Hepatocyte (in vitro differentiated cells): ENCODE measurements around the gene PACRG. TPM values are rescaled to one million over a fixed set of nuclear protein-coding genes. Genes with fewer than 3 reads are reported as not detected.

Experiments
- DNase-seq: peaks from one replicate; pipeline ENCODE4 v3.0.0-alpha.2; 2016; ENCODE audit warnings: low spot score
- H2AFZ ChIP-seq: fragments of 200-600 bp; sonication (generic); 2 replicates; pipeline ENCODE4 v1.6.0; 2016; ENCODE audit warnings: antibody characterized with exemption, mild to moderate bottlenecking
- H3K27ac ChIP-seq: fragments of 200-600 bp; sonication (generic); 2 replicates; pipeline ENCODE4 v1.5.1; 2016; ENCODE audit warnings: mild to moderate bottlenecking
- H3K27me3 ChIP-seq: fragments of 200-600 bp; sonication (generic); 2 replicates; pipeline ENCODE4 v1.6.1; 2016
- H3K36me3 ChIP-seq: fragments of 200-600 bp; sonication (generic); replicated peaks from 2 replicates; pipeline ENCODE4 v1.5.1; 2016; ENCODE audit warnings: low read depth; ENCODE audit not compliant: insufficient read depth
- H3K4me1 ChIP-seq: fragments of 200-600 bp; sonication (generic); 2 replicates; pipeline ENCODE4 v1.5.1; 2016; ENCODE audit warnings: mild to moderate bottlenecking, moderate library complexity; ENCODE audit not compliant: insufficient read depth
- H3K4me2 ChIP-seq: fragments of 200-600 bp; sonication (generic); 2 replicates; pipeline ENCODE4 v1.6.0; 2016
- H3K4me3 ChIP-seq: fragments of 200-600 bp; sonication (generic); 2 replicates; pipeline ENCODE4 v1.5.1; 2016; ENCODE audit warnings: mild to moderate bottlenecking
- H3K79me2 ChIP-seq: fragments of 200-600 bp; sonication (generic); 2 replicates; pipeline ENCODE4 v1.6.0; 2017; ENCODE audit warnings: mild to moderate bottlenecking
- H3K9me2 ChIP-seq: fragments of 200-600 bp; sonication (generic); replicated peaks from 2 replicates; pipeline ENCODE4 v1.6.0; 2017; ENCODE audit warnings: mild to moderate bottlenecking; ENCODE audit not compliant: insufficient read depth
- H3K9me3 ChIP-seq: fragments of 200-600 bp; sonication (generic); 2 replicates; pipeline ENCODE4 v1.5.1; 2016; ENCODE audit warnings: low read depth, mild to moderate bottlenecking
- H4K20me1 ChIP-seq: fragments of 200-600 bp; sonication (generic); 2 replicates; pipeline ENCODE4 v1.6.0; 2016; ENCODE audit warnings: mild to moderate bottlenecking; ENCODE audit not compliant: insufficient read depth, poor library complexity, severe bottlenecking
- EZH2 ChIP-seq: fragments of 200-600 bp; sonication (generic); IDR thresholded peaks from 2 replicates; pipeline ENCODE4 v1.6.1; 2016; ENCODE audit warnings: antibody characterized with exemption, mild to moderate bottlenecking, borderline replicate concordance
- EZH2phosphoT487 ChIP-seq: fragments of 200-600 bp; sonication (generic); IDR thresholded peaks from one replicate; pipeline ENCODE4 v1.6.1; 2018; ENCODE audit warnings: antibody characterized with exemption, mild to moderate bottlenecking, low read depth, moderate library complexity; ENCODE audit not compliant: unreplicated experiment, severe bottlenecking
- WGBS: methylation state at CpG from one replicate; pipeline ENCODE4 v1.1.6; 2016; ENCODE audit warnings: low lambda C conversion rate; ENCODE audit errors: missing lambda C conversion rate; 5-methylcytosine and 5-hydroxymethylcytosine counted together
- polyA plus RNA-seq: library from polyadenylated mRNA; unstranded; fragments of >200 nt; fragmentation: Nextera tagmentation; extraction: Ambion mirVana; gene quantifications from 2 replicates; pipeline ENCODE4 v1.2.1, GENCODE V29; 2016
- total RNA-seq: library from RNA; depleted of rRNA; stranded (reverse); fragments of >200 nt; gene quantifications from 2 replicates; pipeline ENCODE4 v1.2.3, GENCODE V29; 2014
- TF ChIP-seq, protein P1 (sequence below): fragments of 200-600 bp; sonication (generic); IDR thresholded peaks from 2 replicates; pipeline ENCODE4 v1.5.1; 2016; ENCODE audit warnings: antibody characterized with exemption, mild to moderate bottlenecking; ENCODE audit not compliant: poor library complexity

PACRG gene
- total and polyA plus RNA-seq, 2 experiments from 2014 or later: 0.91 to 2.6 TPM

DNA sequence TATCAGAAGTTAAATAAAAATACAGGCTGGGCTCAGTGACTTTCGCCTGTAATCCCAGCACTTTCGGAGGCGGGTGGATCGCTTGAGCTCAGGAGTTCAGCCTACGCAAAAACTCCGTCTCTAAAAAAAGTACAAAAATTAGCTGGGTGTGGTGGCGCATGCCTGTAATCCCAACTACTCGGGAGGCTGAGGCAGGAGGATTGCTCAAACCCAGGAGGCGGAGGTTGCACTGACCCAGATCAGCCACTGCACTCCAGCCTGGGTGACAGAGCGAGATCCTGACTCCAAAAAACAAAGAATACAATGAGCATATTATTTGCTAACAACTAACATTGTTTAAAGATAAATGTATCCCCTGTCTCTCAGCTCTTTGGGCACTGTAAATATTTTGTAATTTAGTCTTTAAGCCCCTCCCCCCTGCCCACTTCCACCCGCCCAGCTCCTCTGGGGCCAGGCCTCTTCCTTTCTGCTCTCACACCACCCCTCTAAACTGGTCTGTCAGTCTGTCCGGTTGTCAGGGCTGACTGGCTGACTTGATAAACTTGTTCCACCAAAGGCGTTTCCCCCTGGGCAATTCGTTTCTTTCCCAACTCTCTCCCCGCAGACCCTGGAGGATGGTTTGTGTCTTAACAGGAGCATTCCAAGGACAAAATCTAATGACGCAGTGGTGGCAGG is 624.4 kb downstream of the PACRG start:
- Histone ChIP-seq H3K27ac (no peak overlapping the region), H3K4me2 (no peak overlapping the region), H2AFZ (no peak overlapping the region), H4K20me1 (no peaks in the 10 kb centered on the region), H3K4me1 (no peaks in the 10 kb centered on the region), H3K9me2 (no peaks in the 10 kb centered on the region), H3K79me2 (no peaks in the 10 kb centered on the region), H3K36me3 (no peaks in the 10 kb centered on the region), H3K9me3 (no peaks in the 10 kb centered on the region), H3K4me3 (no peak overlapping the region), H3K27me3 (no peaks in the 10 kb centered on the region)
- no peak for DNase-seq
- TF ChIP-seq, protein P1, sequence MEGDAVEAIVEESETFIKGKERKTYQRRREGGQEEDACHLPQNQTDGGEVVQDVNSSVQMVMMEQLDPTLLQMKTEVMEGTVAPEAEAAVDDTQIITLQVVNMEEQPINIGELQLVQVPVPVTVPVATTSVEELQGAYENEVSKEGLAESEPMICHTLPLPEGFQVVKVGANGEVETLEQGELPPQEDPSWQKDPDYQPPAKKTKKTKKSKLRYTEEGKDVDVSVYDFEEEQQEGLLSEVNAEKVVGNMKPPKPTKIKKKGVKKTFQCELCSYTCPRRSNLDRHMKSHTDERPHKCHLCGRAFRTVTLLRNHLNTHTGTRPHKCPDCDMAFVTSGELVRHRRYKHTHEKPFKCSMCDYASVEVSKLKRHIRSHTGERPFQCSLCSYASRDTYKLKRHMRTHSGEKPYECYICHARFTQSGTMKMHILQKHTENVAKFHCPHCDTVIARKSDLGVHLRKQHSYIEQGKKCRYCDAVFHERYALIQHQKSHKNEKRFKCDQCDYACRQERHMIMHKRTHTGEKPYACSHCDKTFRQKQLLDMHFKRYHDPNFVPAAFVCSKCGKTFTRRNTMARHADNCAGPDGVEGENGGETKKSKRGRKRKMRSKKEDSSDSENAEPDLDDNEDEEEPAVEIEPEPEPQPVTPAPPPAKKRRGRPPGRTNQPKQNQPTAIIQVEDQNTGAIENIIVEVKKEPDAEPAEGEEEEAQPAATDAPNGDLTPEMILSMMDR: no peak
- TF ChIP-seq EZH2 (no peak), EZH2phosphoT487 (no peak)
- 74% methylated on average over 16 of the region's 16 CpGs for WGBS

DNA sequence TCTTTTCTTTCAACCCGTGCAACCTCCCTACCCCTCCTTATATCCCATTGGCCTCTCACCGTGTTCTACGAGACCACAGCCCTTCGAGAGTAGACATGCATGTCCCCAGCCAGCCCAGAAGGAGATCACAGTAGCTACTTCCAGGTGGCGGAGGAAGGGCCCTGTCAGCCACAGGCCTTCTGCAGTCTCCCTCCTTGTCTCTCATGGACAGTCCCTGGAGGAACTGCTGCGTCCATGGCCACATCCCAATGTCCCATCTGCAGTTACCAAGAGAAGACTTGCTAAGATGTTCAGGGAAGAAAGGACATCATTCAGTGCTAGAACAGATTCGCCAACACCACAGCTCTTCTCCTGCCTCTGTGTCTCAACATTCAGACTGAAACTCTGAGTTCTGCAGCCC is 625.2 kb downstream of the PACRG start:
- no peak overlapping the region for H3K4me2 ChIP-seq
- H3K9me2 ChIP-seq: no peaks in the 10 kb centered on the region
- no peaks in the 10 kb centered on the region for H3K36me3 ChIP-seq
- H3K27me3 ChIP-seq: no peaks in the 10 kb centered on the region
- 94% methylated on average over 7 of the region's 7 CpGs for WGBS
- no peak overlapping the region for H3K4me3 ChIP-seq
- no peaks in the 10 kb centered on the region for H3K4me1 ChIP-seq
- H4K20me1 ChIP-seq: no peaks in the 10 kb centered on the region
- no peaks in the 10 kb centered on the region for H3K79me2 ChIP-seq
- no peak for DNase-seq
- no peak overlapping the region for H2AFZ ChIP-seq
- H3K27ac ChIP-seq: no peak overlapping the region
- no peak for TF ChIP-seq EZH2phosphoT487
- TF ChIP-seq, protein P1: no peak
- no peak for TF ChIP-seq EZH2
- H3K9me3 ChIP-seq: no peaks in the 10 kb centered on the region

DNA sequence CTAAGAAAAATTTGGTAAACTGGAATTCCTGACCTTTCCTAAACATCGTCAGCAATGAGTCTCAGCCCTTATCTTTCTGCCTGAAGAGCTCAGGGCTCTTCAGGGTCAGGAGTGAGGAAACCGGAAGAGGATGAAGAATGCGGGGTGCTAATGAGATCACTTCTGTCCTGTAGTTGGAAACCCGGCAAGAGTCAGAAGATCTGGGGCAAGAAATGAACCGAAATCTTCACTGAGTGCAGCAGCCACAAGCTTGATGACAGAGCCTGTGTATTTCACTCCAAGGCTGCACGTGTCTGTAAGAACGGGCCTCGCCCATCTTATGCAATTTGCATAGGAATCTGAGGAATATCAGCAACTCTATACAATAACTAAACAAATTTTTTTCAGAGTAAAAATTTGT is 626.3 kb downstream of the PACRG start:
- 79% methylated on average over 8 of the region's 8 CpGs for WGBS
- Histone ChIP-seq H3K4me3 (no peak overlapping the region), H2AFZ (no peak overlapping the region), H4K20me1 (no peaks in the 10 kb centered on the region), H3K27me3 (no peaks in the 10 kb centered on the region), H3K36me3 (no peaks in the 10 kb centered on the region), H3K4me1 (no peaks in the 10 kb centered on the region), H3K79me2 (no peaks in the 10 kb centered on the region), H3K4me2 (no peak overlapping the region), H3K9me3 (no peaks in the 10 kb centered on the region), H3K9me2 (no peaks in the 10 kb centered on the region), H3K27ac (no peak overlapping the region)
- no peak for TF ChIP-seq EZH2phosphoT487
- TF ChIP-seq EZH2: no peak
- TF ChIP-seq, protein P1: no peak
- DNase-seq: no peak
